ENCODE results near the gene ORM2. TPM values are rescaled to one million over a fixed set of nuclear protein-coding genes. Genes with fewer than 3 reads are reported as not detected.

Gene ORM2
- total RNA-seq, 1 donor from 2014 or later, result not detected

- no peak for DNase-seq (ENCODE audit: low read depth, low spot score)
- peaks cover 3% of the 10 kb centered on the region for H3K36me3 Mint-ChIP-seq (ENCODE audit: low read depth)
- no peaks in the 10 kb centered on the region for H3K27me3 Mint-ChIP-seq (ENCODE audit: low read depth)
- TF ChIP-seq CTCF (conservative IDR thresholded peaks at IDR 0.05), result no peak
- no peak overlapping the region for H3K27ac Mint-ChIP-seq (ENCODE audit: unreplicated experiment)
- H3K4me3 Mint-ChIP-seq, result no peak overlapping the region
- peaks cover 24% of the 10 kb centered on the region for H3K4me1 Mint-ChIP-seq
- H3K9me3 Mint-ChIP-seq, result no peaks in the 10 kb centered on the region
Measured at GRCh38 chr9:114287763-114288192, 41.9 kb upstream of the ORM2 start.

- H3K4me3 Mint-ChIP-seq, result no peak overlapping the region
- H3K9me3 Mint-ChIP-seq, result no peaks in the 10 kb centered on the region
- no peaks in the 10 kb centered on the region for H3K27me3 Mint-ChIP-seq (ENCODE audit: low read depth)
- peaks cover 10% of the 10 kb centered on the region for H3K36me3 Mint-ChIP-seq (ENCODE audit: low read depth)
- H3K4me1 Mint-ChIP-seq, result peaks cover 20% of the 10 kb centered on the region
- TF ChIP-seq CTCF (conservative IDR thresholded peaks at IDR 0.05), result no peak
- no peak for DNase-seq (ENCODE audit: low read depth, low spot score)
- peak overlapping the region; percentile 71 for H3K27ac Mint-ChIP-seq (ENCODE audit: unreplicated experiment)
Measured at GRCh38 chr9:114288193-114289091, 41.2 kb upstream of the ORM2 start.

GRCh38 chr9:114289106-114289505 is 40.6 kb upstream of the ORM2 start:
- Mint-ChIP-seq H3K9me3 (no peaks in the 10 kb centered on the region), H3K4me3 (no peak overlapping the region), H3K4me1 (peaks cover 20% of the 10 kb centered on the region), H3K36me3 (ENCODE audit: low read depth) (peaks cover 12% of the 10 kb centered on the region), H3K27me3 (ENCODE audit: low read depth) (no peaks in the 10 kb centered on the region), H3K27ac (ENCODE audit: unreplicated experiment) (no peak overlapping the region)
- TF ChIP-seq CTCF (conservative IDR thresholded peaks at IDR 0.05), result no peak
- no peak for DNase-seq (ENCODE audit: low read depth, low spot score)

GRCh38 chr9:114289571-114290481 is 39.8 kb upstream of the ORM2 start:
- Mint-ChIP-seq H3K4me3 (no peak overlapping the region), H3K4me1 (peaks cover 19% of the 10 kb centered on the region), H3K9me3 (peaks cover 4% of the 10 kb centered on the region), H3K27ac (ENCODE audit: unreplicated experiment) (no peak overlapping the region), H3K27me3 (ENCODE audit: low read depth) (no peaks in the 10 kb centered on the region), H3K36me3 (ENCODE audit: low read depth) (peaks cover 16% of the 10 kb centered on the region)
- DNase-seq (ENCODE audit: low read depth, low spot score), result no peak
- no peak for TF ChIP-seq CTCF (conservative IDR thresholded peaks at IDR 0.05)

GRCh38 chr9:114290561-114290986 is 39.1 kb upstream of the ORM2 start:
- H3K4me1 Mint-ChIP-seq, result peaks cover 16% of the 10 kb centered on the region
- no peak for TF ChIP-seq CTCF (conservative IDR thresholded peaks at IDR 0.05)
- H3K27ac Mint-ChIP-seq (ENCODE audit: unreplicated experiment), result no peak overlapping the region
- H3K4me3 Mint-ChIP-seq, result no peak overlapping the region
- no peaks in the 10 kb centered on the region for H3K27me3 Mint-ChIP-seq (ENCODE audit: low read depth)
- H3K9me3 Mint-ChIP-seq, result peaks cover 9% of the 10 kb centered on the region
- no peak for DNase-seq (ENCODE audit: low read depth, low spot score)
- peaks cover 23% of the 10 kb centered on the region for H3K36me3 Mint-ChIP-seq (ENCODE audit: low read depth)
